Mesenchymal stem cell (in vitro differentiated cells and primary cell): ENCODE measurements around the gene PABPN1.

Source experiments
- DNase-seq: peaks from one replicate; pipeline ENCODE4 v3.0.0-alpha.2; 2013
- H2AFZ ChIP-seq: one replicate; pipeline ENCODE4 v1.6.1; 2013; ENCODE audit warnings: low read depth, mild to moderate bottlenecking, control low read depth, inconsistent platforms, low read length, moderate library complexity
- H2AK5ac ChIP-seq: 2 replicates; pipeline ENCODE4 v1.6.1; 2013; ENCODE audit warnings: low read length, moderate library complexity, mild to moderate bottlenecking, inconsistent platforms; ENCODE audit not compliant: severe bottlenecking
- H2BK120ac ChIP-seq: one replicate; pipeline ENCODE4 v1.6.1; 2013; ENCODE audit warnings: low read depth, mild to moderate bottlenecking, inconsistent platforms, low read length, moderate library complexity
- H2BK12ac ChIP-seq, 2 experiments: one replicate each; pipeline ENCODE4 v1.6.1; 2013; ENCODE audit warnings: inconsistent platforms in 2 of 2, low read length in 2 of 2, mild to moderate bottlenecking in 2 of 2, moderate library complexity in 2 of 2, control low read depth in 1 of 2
- H2BK15ac ChIP-seq: one replicate; pipeline ENCODE4 v1.6.1; 2013; ENCODE audit warnings: mild to moderate bottlenecking, low read depth, inconsistent platforms; ENCODE audit not compliant: poor library complexity, severe bottlenecking
- H2BK5ac ChIP-seq: 2 replicates; pipeline ENCODE4 v1.6.1; 2013; ENCODE audit warnings: low read depth, mild to moderate bottlenecking, low read length, control low read depth, inconsistent platforms; ENCODE audit not compliant: poor library complexity, severe bottlenecking
- H3K14ac ChIP-seq, 2 experiments: one replicate each; pipeline ENCODE4 v1.6.1; 2013; ENCODE audit warnings: inconsistent platforms in 2 of 2, low read length in 2 of 2, control low read depth in 1 of 2, mild to moderate bottlenecking in 1 of 2, moderate library complexity in 1 of 2
- H3K18ac ChIP-seq, 2 experiments: one replicate each; pipeline ENCODE4 v1.6.1; 2013; ENCODE audit warnings: inconsistent platforms in 2 of 2, low read length in 2 of 2, control low read depth in 1 of 2, low read depth in 1 of 2, mild to moderate bottlenecking in 1 of 2
- H3K23ac ChIP-seq, 2 experiments: one replicate each; pipeline ENCODE4 v1.6.1; 2013; ENCODE audit warnings: inconsistent platforms in 2 of 2, low read length in 2 of 2, mild to moderate bottlenecking in 2 of 2, moderate library complexity in 2 of 2, control low read depth in 1 of 2
- H3K27ac ChIP-seq: 2 replicates; pipeline ENCODE4 v1.5.1; 2013; ENCODE audit warnings: mild to moderate bottlenecking, moderate library complexity, low read length, control low read depth, inconsistent platforms; ENCODE audit not compliant: poor library complexity, severe bottlenecking
- H3K27me3 ChIP-seq, 2 experiments: 2 replicates each; pipeline versions ENCODE4 v1.6.1 to v1.7.0; 2013; ENCODE audit warnings: low read length in 2 of 2, mild to moderate bottlenecking in 2 of 2, moderate library complexity in 2 of 2, control low read depth in 1 of 2, inconsistent platforms in 1 of 2; ENCODE audit not compliant: control insufficient read depth in 1 of 2, insufficient read depth in 1 of 2
- H3K36me3 ChIP-seq, 2 experiments: 2 replicates each; pipeline versions ENCODE4 v1.6.1 to v1.7.0; 2013; ENCODE audit warnings: low read length in 2 of 2, control low read depth in 1 of 2, inconsistent platforms in 1 of 2, low read depth in 1 of 2, mild to moderate bottlenecking in 1 of 2; ENCODE audit not compliant: insufficient read depth in 2 of 2, control insufficient read depth in 1 of 2
- H3K4ac ChIP-seq, 2 experiments: one replicate each; pipeline ENCODE4 v1.6.1; 2013; ENCODE audit warnings: inconsistent platforms in 2 of 2, low read length in 2 of 2, mild to moderate bottlenecking in 2 of 2, moderate library complexity in 2 of 2, control low read depth in 1 of 2, low read depth in 1 of 2
- H3K4me1 ChIP-seq: 2 replicates; pipeline ENCODE4 v1.6.1; 2013; ENCODE audit warnings: low read depth, low read length, control low read depth; ENCODE audit not compliant: control insufficient read depth, insufficient read depth
- H3K4me2 ChIP-seq: 2 replicates; pipeline ENCODE4 v1.6.1; 2013; ENCODE audit warnings: low read length, mild to moderate bottlenecking, inconsistent platforms; ENCODE audit not compliant: poor library complexity, severe bottlenecking
- H3K4me3 ChIP-seq, 2 experiments: 2 replicates each; pipeline versions ENCODE4 v1.5.1 to v1.7.0; 2013; ENCODE audit warnings: low read length in 2 of 2, mild to moderate bottlenecking in 2 of 2, control low read depth in 1 of 2, low read depth in 1 of 2; ENCODE audit not compliant: insufficient read depth in 1 of 2
- H3K79me1 ChIP-seq: replicated peaks from 2 replicates; pipeline ENCODE4 v1.6.1; 2013; ENCODE audit warnings: mild to moderate bottlenecking, control low read depth, low read length, inconsistent platforms; ENCODE audit not compliant: poor library complexity, severe bottlenecking
- H3K9ac ChIP-seq: 2 replicates; pipeline ENCODE4 v1.7.0; 2013; ENCODE audit warnings: mild to moderate bottlenecking, low read length, moderate library complexity
- H3K9me3 ChIP-seq: 2 replicates; pipeline ENCODE4 v1.7.0; 2013; ENCODE audit warnings: mild to moderate bottlenecking, low read length; ENCODE audit not compliant: control insufficient read depth
- H4K8ac ChIP-seq: one replicate; pipeline ENCODE4 v1.6.1; 2013; ENCODE audit warnings: inconsistent platforms, mild to moderate bottlenecking, low read length, moderate library complexity
- H4K91ac ChIP-seq: one replicate; pipeline ENCODE4 v1.6.1; 2013; ENCODE audit warnings: mild to moderate bottlenecking, low read length, inconsistent platforms
- WGBS: methylation state at CpG from one replicate; pipeline ENCODE4 v1.1.7; 2013; ENCODE audit warnings: mixed read lengths; 5-methylcytosine and 5-hydroxymethylcytosine counted together

PABPN1 gene

DNA sequence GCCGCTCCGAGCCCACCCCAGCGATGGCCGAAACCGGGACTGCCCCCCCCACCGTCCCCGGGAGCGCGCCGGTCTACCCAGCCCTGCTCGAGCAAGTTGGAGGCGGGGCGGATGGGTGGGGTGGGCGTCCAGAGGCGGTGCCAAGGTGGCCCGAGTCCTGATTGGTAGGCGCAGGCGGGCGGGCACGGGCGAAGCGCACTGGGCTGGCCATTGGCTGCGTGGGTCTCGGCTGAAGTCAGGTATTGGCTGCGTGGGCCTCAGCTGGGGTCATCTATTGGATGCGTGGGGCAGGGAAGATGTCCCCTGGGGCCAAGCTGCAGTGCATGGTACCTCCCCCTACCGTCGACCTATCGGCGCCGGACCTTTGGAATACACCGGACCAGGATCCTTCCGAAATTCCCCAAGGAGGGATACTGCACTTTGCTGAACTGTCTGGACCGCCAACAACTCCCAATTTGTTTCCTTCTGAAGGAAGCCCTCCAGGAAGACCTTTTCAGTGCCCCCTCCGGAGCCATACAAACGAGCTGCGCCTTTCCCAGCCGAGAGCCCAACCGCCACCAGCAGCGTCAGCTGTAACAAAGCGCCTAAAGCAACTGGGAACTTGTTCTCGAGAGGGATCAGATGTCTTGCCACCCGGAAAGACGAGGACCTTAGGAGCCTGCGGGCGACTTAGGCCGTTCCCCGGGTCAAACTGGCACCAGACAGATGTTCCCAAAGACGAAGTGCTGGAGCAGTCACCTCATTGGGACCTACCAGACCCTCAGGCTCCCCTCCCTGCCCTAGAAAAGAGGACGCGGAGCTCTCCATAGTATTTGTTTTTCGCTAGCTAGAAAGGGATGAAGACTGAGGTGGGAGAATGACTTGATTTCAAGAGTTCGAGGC is 35.0 kb upstream of the PABPN1 start, which contains the start of gene HOMEZ:
Gene HOMEZ, minus strand, starts transcription at position 113 of the 882 bp plus-strand sequence. CDS start 180 bp downstream, outside the sequence.
- Histone ChIP-seq H2BK15ac (peak within 1 kb of the TSS; percentile 26), H2BK5ac (peak within 1 kb of the TSS; percentile 2), H3K36me3 (no peaks in the 10 kb centered on the region), H3K4me2 (peak within 1 kb of the TSS; percentile 78), H3K27ac (peak within 1 kb of the TSS; percentile 77), H3K18ac (peak within 1 kb of the TSS; percentile 77 to 83), H2AFZ (peak within 1 kb of the TSS; percentile 68), H4K8ac (peak within 1 kb of the TSS; percentile 90), H3K79me1 (peaks cover 15% of the 10 kb centered on the region), H2BK12ac (peak within 1 kb of the TSS in 1 of 2 experiments; percentile 12), H3K23ac (no peak within 1 kb of the TSS), H2BK120ac (peak within 1 kb of the TSS; percentile 67), H3K9ac (peak within 1 kb of the TSS; percentile 93), H3K4me3 (peak within 1 kb of the TSS; percentile 89 to 94), H3K4ac (peak within 1 kb of the TSS; percentile 31 to 74), H4K91ac (no peak within 1 kb of the TSS), H3K4me1 (peaks cover 5% of the 10 kb centered on the region), H2AK5ac (peak within 1 kb of the TSS; percentile 63), H3K9me3 (no peaks in the 10 kb centered on the region), H3K27me3 (peaks cover 0 to 7% of the 10 kb centered on the region in 2 experiments), H3K14ac (peak within 1 kb of the TSS in 1 of 2 experiments; percentile 83)
- WGBS, result under 1% methylated on average over 48 of the region's 53 CpGs
- DNase-seq, result peak; percentile 99

DNA sequence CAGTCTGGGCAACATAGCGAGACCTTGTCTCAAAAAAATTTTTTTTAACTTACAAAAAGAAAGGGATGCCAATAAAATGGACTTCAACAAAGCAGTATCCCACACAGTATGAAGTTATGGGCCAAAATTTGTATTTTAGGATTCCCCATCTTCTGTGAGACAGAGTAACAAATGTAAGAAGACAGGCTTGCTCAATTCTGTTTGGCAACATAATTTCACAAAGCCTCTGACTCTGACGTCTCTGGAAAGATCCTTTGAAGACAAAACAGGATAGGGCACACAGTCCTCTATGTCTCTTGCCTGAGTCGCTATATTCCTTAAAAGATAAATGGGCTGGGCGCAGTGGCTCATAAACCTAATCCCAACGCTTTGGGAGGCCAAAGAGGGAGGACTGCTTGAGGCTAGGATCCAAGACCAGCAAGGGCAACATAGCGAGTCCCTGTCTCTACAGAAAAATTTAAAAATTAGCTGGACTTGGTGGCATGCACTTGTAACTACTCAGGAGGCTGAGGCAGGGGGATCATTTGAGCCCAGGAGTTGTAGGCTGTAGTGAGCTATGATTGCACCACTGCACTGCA is 34.3 kb upstream of the PABPN1 start:
- Histone ChIP-seq H3K27me3 (peaks cover 0 to 7% of the 10 kb centered on the region in 2 experiments), H2BK5ac (no peak overlapping the region), H3K27ac (peak overlapping the region; percentile 77), H3K79me1 (peaks cover 12% of the 10 kb centered on the region), H4K8ac (peak overlapping the region; percentile 39), H4K91ac (no peak overlapping the region), H3K9ac (peak overlapping the region; percentile 91), H3K4me3 (peak overlapping the region in 1 of 2 experiments; percentile 94), H3K36me3 (no peaks in the 10 kb centered on the region), H3K14ac (no peak overlapping the region), H2AFZ (no peak overlapping the region), H3K23ac (no peak overlapping the region), H3K4me1 (peaks cover 5% of the 10 kb centered on the region), H3K4ac (peak overlapping the region in 1 of 2 experiments; percentile 47), H3K9me3 (no peaks in the 10 kb centered on the region), H2BK15ac (no peak overlapping the region), H3K4me2 (peak overlapping the region; percentile 62), H2BK120ac (peak overlapping the region; percentile 59), H3K18ac (no peak overlapping the region), H2BK12ac (no peak overlapping the region), H2AK5ac (peak overlapping the region; percentile 63)
- WGBS, result 78% methylated on average over 6 of the region's 6 CpGs
- DNase-seq, result peak; percentile 49

DNA sequence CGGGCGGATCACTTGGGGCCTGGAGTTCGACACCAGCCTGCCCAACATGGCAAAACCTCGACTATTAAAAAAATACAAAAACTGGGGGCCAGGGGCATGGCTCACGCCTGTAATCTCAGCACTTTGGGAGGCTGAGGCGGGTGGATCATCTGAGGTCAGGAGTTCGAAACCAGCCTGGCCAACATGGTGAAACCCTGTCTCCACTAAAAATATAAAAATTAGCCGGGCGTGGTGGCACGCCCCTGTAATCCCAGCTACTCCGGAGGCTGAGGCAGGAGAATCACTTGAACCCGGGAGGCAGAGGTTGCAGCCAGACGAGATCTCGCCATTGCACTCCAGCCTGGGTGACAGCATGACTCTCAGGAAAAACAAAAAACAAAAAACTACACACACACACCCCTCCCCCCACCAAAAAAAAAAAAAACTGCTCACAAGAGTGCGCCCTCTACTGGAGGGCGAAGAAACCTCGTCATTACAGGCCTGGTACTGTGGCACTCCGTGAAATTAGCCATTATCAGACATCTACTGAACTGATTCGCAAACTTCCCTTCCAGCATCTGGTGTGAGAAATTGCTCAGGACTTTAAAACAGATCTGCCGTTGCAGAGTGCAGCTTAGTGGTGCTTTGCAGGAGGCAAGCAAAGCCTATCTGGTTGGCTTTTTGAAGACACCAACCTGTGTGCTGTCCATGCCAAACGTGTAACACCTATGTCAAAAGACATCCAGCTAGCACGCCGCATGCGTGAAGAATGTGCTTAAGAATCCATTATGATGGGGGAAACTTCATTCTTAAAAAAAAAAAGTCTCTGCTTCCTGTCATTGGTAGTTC is 26.3 kb upstream of the PABPN1 start:
- no peak overlapping the region for H4K8ac ChIP-seq
- peak; percentile 61 for DNase-seq
- H3K4me3 ChIP-seq, result no peak overlapping the region
- peaks cover 6 to 8% of the 10 kb centered on the region in 2 experiments for H3K36me3 ChIP-seq
- H2BK15ac ChIP-seq, result no peak overlapping the region
- H3K4me2 ChIP-seq, result peak overlapping the region; percentile 21
- no peak overlapping the region for H2BK12ac ChIP-seq
- no peak overlapping the region for H2BK120ac ChIP-seq
- no peak overlapping the region for H4K91ac ChIP-seq
- H2AFZ ChIP-seq, result no peak overlapping the region
- no peaks in the 10 kb centered on the region for H3K9me3 ChIP-seq
- no peak overlapping the region for H3K23ac ChIP-seq
- H2AK5ac ChIP-seq, result no peak overlapping the region
- H3K27me3 ChIP-seq, result peaks cover 5 to 6% of the 10 kb centered on the region in 2 experiments
- 60% methylated on average over 24 of the region's 24 CpGs for WGBS
- no peak overlapping the region for H3K14ac ChIP-seq
- H3K9ac ChIP-seq, result peak overlapping the region; percentile 54
- peaks cover 2% of the 10 kb centered on the region for H3K4me1 ChIP-seq
- no peak overlapping the region for H3K18ac ChIP-seq
- H3K27ac ChIP-seq, result no peak overlapping the region
- no peak overlapping the region for H2BK5ac ChIP-seq
- peaks cover 4% of the 10 kb centered on the region for H3K79me1 ChIP-seq
- H3K4ac ChIP-seq, result no peak overlapping the region
